Measurements from ENCODE around the gene E2F1.

GRCh38 chr20:33693741-33694638, 7.8 kb upstream of the E2F1 start:
- TF ChIP-seq CTCF (conservative IDR thresholded peaks at IDR 0.05; ENCODE audit: low read depth in 2 of 2) (no peak), EZH2phosphoT487 (IDR thresholded peaks at IDR 0.05; ENCODE audit: unreplicated experiment) (no peak), REST (IDR thresholded peaks at IDR 0.05; ENCODE audit: unreplicated experiment) (no peak), EZH2 (IDR thresholded peaks at IDR 0.05; ENCODE audit: low read depth, unreplicated experiment) (no peak), CREB1 (CRISPR knock-in tag; IDR thresholded peaks at IDR 0.05; ENCODE audit: low read depth) (no peak)
